Smooth muscle cell (in vitro differentiated cells): ENCODE results near the gene WRAP73. TPM values are rescaled to one million over a fixed set of nuclear protein-coding genes. Genes with fewer than 3 reads are reported as not detected.

Experiments used
- DNase-seq: peaks from one replicate; lab custom pipeline; 2025; ENCODE audit not compliant: unreplicated experiment; lab: John Stamatoyannopoulos, UW
- H2AFZ ChIP-seq: fragments of 200-600 bp; sonication (generic); 2 replicates; pipeline ENCODE4 v1.6.0; 2016; ENCODE audit warnings: antibody characterized with exemption, low read depth, mild to moderate bottlenecking
- H3F3A ChIP-seq: fragments of 200-600 bp; sonication (generic); 2 replicates; pipeline ENCODE4 v1.6.0; 2017; ENCODE audit warnings: antibody characterized with exemption, low read depth
- H3K27ac ChIP-seq: fragments of 200-600 bp; sonication (generic); 2 replicates; pipeline ENCODE4 v1.5.1; 2016; ENCODE audit warnings: low read depth, mild to moderate bottlenecking
- H3K27me3 ChIP-seq: fragments of 200-600 bp; sonication (generic); 2 replicates; pipeline ENCODE4 v1.6.1; 2016; ENCODE audit warnings: low read depth, mild to moderate bottlenecking
- H3K36me3 ChIP-seq: fragments of 200-600 bp; sonication (generic); 2 replicates; pipeline ENCODE4 v1.5.1; 2016; ENCODE audit warnings: low read depth
- H3K4me1 ChIP-seq: fragments of 200-600 bp; sonication (generic); 2 replicates; pipeline ENCODE4 v1.5.1; 2016; ENCODE audit warnings: low read depth
- H3K4me2 ChIP-seq: fragments of 200-600 bp; sonication (generic); 2 replicates; pipeline ENCODE4 v1.6.0; 2016; ENCODE audit warnings: mild to moderate bottlenecking
- H3K4me3 ChIP-seq: fragments of 200-600 bp; sonication (generic); 2 replicates; pipeline ENCODE4 v1.5.1; 2016; ENCODE audit warnings: mild to moderate bottlenecking
- H3K79me2 ChIP-seq: fragments of 200-600 bp; sonication (generic); 2 replicates; pipeline ENCODE4 v1.6.0; 2016; ENCODE audit warnings: low read depth, mild to moderate bottlenecking
- H3K9ac ChIP-seq: fragments of 200-600 bp; sonication (generic); 2 replicates; pipeline ENCODE4 v1.6.0; 2016; ENCODE audit warnings: low read depth
- H3K9me3 ChIP-seq: fragments of 200-600 bp; sonication (generic); replicated peaks from 2 replicates; pipeline ENCODE4 v1.5.1; 2016; ENCODE audit warnings: low read depth
- H4K20me1 ChIP-seq: fragments of 200-600 bp; sonication (generic); 2 replicates; pipeline ENCODE4 v1.6.0; 2016; ENCODE audit warnings: low read depth
- WGBS: methylation state at CpG from one replicate; pipeline ENCODE4 v1.1.7; 2016; ENCODE audit warnings: low lambda C conversion rate; 5-methylcytosine and 5-hydroxymethylcytosine counted together
- polyA plus RNA-seq: library from polyadenylated mRNA; unstranded; fragments of >200 nt; fragmentation: Nextera tagmentation; extraction: Ambion mirVana; gene quantifications from 2 replicates; pipeline ENCODE4 v1.2.1, GENCODE V29; 2016
- total RNA-seq: library from RNA; depleted of rRNA; stranded (reverse); fragments of >200 nt; gene quantifications from 2 replicates; pipeline ENCODE4 v1.2.3, GENCODE V29; 2014
- TF ChIP-seq, protein P1 (sequence below): fragments of 200-600 bp; sonication (generic); IDR thresholded peaks from 2 replicates; pipeline ENCODE4 v1.5.1; 2017; ENCODE audit warnings: borderline replicate concordance, mild to moderate bottlenecking, antibody characterized with exemption; ENCODE audit not compliant: insufficient read depth, poor library complexity, severe bottlenecking

WRAP73 gene
- total and polyA plus RNA-seq, 2 experiments from 2014 or later: 17.2 to 20.8 TPM

DNA sequence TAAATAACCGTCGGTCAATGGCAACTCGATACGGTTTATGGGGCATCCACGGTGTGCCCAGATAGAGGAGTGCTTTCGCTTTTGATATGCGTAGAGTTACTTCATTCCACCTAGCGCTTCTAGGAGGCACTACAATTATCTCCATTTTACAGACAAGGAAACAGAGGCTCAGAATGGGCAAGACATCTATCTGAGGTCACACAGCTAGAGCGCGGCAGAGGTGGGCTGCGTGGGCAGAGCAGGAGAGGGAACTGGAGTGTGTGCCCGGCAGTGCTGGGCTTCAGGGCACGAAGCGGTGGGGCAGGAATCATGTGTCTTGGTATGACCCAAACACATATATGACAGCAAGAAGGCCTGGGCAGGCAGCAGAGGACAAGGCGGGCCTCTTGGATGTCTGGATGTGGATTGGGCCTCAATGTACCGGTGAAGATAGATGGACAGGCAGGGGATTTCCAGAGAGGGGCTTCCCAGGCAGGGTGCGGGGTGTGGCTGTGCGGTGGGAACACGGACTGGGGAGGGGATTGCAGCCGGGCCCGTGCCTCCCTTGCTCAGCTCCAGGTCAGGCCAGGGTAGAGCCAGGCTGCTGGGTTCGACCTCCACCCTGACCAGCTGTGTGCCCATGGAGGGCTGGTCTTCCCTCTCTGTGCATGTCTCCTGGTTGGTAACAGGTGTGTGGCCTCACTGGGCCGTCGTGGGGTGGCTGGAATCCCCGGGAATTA lies 23.6 kb upstream of the WRAP73 start:
- no peak overlapping the region for H2AFZ ChIP-seq
- TF ChIP-seq, protein P1, sequence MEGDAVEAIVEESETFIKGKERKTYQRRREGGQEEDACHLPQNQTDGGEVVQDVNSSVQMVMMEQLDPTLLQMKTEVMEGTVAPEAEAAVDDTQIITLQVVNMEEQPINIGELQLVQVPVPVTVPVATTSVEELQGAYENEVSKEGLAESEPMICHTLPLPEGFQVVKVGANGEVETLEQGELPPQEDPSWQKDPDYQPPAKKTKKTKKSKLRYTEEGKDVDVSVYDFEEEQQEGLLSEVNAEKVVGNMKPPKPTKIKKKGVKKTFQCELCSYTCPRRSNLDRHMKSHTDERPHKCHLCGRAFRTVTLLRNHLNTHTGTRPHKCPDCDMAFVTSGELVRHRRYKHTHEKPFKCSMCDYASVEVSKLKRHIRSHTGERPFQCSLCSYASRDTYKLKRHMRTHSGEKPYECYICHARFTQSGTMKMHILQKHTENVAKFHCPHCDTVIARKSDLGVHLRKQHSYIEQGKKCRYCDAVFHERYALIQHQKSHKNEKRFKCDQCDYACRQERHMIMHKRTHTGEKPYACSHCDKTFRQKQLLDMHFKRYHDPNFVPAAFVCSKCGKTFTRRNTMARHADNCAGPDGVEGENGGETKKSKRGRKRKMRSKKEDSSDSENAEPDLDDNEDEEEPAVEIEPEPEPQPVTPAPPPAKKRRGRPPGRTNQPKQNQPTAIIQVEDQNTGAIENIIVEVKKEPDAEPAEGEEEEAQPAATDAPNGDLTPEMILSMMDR: no peak
- 92% methylated on average over 24 of the region's 25 CpGs for WGBS
- no peaks in the 10 kb centered on the region for H3F3A ChIP-seq
- H4K20me1 ChIP-seq: no peaks in the 10 kb centered on the region
- H3K27me3 ChIP-seq: no peaks in the 10 kb centered on the region
- H3K27ac ChIP-seq: no peak overlapping the region
- H3K4me3 ChIP-seq: no peak overlapping the region
- H3K79me2 ChIP-seq: no peaks in the 10 kb centered on the region
- H3K9me3 ChIP-seq: no peaks in the 10 kb centered on the region
- no peaks in the 10 kb centered on the region for H3K36me3 ChIP-seq
- no peak overlapping the region for H3K9ac ChIP-seq
- H3K4me2 ChIP-seq: no peak overlapping the region
- no peak for DNase-seq
- H3K4me1 ChIP-seq: no peaks in the 10 kb centered on the region

DNA sequence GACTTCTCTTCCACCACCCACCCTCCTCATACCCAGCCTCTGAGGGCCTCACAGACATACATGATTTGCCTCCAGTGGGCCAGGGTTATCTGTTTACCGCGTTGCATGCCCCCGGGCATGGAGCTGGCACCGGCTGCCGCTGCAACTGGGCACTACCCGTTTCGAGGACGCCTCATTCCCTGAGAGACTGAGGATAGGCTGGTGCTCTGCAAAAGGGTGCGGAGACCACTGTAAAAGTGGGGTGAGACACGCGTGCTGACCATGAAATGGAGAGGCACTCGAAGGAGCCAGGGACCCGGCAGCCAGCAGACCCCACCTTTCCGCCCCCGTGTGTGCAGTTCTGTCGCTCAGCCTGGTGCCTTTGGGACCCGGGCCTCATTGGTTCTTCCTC lies 23.1 kb upstream of the WRAP73 start:
- H3K27ac ChIP-seq: no peak overlapping the region
- 94% methylated on average over 17 of the region's 17 CpGs for WGBS

DNA sequence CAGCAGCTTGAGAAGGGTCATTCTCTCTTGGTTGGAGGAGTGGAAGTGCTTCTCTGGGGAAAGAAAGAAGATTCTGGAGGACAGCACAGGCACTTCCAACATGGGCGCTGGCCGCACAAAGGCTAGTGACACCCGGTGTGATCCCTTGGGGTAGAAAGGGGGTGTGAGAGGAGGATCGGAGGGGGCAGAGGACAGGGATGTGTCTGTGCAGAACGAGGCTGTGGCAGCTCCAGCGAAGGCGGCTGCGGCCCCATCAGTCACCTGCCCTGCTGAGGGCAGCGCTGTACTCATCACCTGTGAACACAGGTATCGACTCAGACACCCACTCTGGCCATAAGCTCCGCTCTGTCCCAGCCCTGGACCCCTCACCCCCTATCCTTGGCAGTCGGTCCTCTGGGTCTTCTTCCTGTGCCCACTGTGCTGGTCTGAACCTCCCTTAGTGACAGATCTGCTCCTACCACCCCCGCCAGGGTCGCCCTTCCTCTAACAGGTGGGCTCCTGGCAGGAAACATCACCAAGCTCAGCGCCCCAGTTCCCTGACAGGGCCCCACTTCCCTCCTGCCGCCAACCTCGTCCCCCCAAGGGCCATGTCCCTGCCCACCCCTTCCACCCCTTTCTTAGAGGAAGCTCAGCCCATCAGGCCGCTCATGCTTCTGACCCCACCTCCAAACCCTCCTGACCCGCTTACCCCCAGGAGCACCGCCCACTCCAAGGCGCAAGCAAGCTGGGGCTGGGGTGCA lies 22.5 kb upstream of the WRAP73 start:
- Histone ChIP-seq H4K20me1 (no peaks in the 10 kb centered on the region), H3K36me3 (no peaks in the 10 kb centered on the region), H3K4me3 (no peak overlapping the region), H3K79me2 (no peaks in the 10 kb centered on the region), H3K27ac (no peak overlapping the region), H3K4me2 (no peak overlapping the region), H2AFZ (no peak overlapping the region), H3K27me3 (no peaks in the 10 kb centered on the region), H3F3A (no peaks in the 10 kb centered on the region), H3K9me3 (no peaks in the 10 kb centered on the region), H3K9ac (no peak overlapping the region), H3K4me1 (no peaks in the 10 kb centered on the region)
- DNase-seq: no peak
- 84% methylated on average over 18 of the region's 21 CpGs for WGBS
- TF ChIP-seq, protein P1: no peak

More for the DNA sequence above, 23.1 kb upstream of the WRAP73 start:
- H3K9ac ChIP-seq: no peak overlapping the region
- H3K4me2 ChIP-seq: no peak overlapping the region
- H3K9me3 ChIP-seq: no peaks in the 10 kb centered on the region
- no peak overlapping the region for H3K4me3 ChIP-seq
- DNase-seq: no peak
- H3K79me2 ChIP-seq: no peaks in the 10 kb centered on the region
- no peaks in the 10 kb centered on the region for H3F3A ChIP-seq
- H3K4me1 ChIP-seq: no peaks in the 10 kb centered on the region
- H3K27me3 ChIP-seq: no peaks in the 10 kb centered on the region
- TF ChIP-seq, protein P1: no peak
- no peak overlapping the region for H2AFZ ChIP-seq
- H4K20me1 ChIP-seq: no peaks in the 10 kb centered on the region
- no peaks in the 10 kb centered on the region for H3K36me3 ChIP-seq
